ENCODE data around the gene ETV5.

ETV5 gene

DNA sequence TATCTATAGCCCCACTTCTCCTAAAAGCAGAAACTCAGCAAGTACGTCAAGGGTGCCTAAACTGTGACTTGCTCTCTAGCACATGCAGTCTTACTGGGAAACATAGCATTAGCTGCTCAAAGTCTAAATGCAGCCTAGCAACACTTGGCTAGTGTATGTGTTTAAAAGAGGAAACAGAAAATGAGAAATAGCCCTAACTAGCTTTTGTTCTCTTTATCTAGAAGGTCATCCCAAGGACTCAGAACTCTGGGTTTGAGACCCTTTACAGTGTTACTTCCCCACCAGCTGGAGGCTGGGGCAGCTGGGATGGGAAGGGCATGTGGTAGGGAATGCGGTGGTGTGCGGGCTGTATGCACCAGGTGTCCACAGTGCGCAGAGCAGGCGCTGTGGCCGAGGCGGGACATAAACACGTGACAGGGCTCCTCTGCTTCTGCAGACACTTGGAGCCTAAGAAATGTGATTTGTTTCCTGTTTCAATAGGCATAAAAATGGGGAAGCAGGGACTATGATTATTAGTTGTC, 13.3 kb downstream of the ETV5 start:
- DNase-seq (ENCODE audit: low spot score) = no peak

DNA sequence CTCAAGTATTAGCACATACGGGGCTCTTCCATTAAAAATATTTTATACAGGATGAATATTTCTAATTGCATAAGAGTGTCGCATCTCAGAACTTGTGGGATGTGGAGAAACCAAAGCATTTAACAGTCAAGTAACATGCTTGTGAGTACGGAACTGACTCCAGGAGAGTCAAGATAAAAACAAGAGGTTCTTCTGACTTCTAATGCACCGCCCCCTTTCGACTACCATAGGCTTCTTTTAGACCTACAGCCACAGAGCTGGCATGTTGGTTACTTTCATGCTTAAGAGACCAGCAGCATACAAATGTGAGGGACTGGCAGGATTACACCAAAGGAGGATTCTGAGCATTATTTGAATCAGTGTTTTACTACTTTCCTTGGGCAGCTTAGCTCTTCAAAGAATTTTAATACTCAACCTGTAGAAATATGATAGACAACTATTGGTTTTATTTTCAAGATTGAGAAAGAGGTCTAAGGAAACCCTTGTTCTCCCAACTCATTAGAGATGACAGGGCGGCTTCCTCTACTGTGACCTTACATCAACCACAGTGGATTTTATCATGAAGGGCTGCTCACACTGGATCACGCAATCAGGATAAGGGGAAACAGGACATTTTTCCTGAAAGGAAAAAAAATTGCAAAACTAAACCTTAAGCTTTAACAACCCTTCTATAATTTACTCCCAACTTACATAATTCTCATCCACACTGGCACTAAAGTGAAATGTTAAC, 14.0 kb downstream of the ETV5 start:
- no peak for DNase-seq (ENCODE audit: low spot score)

DNA sequence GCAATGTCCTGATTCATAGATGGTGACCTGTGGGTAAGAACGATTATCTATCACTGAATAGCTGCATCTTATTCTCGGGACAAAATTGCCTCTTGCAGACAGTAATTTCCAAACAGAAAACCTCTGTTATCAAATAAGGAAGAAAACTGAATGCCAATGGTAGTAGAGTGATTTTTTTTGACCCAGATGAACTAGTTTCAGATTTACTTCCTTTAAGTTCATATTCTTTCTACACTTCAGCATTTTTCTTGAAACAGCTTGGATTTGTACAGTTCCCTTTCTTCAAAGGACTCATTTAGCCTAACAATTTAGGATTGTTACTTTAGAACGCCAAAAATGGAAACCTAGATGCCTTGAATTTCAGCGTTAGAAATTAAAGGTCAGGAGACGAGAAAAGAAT, 14.6 kb downstream of the ETV5 start:
- no peak for DNase-seq (ENCODE audit: low spot score)

DNA sequence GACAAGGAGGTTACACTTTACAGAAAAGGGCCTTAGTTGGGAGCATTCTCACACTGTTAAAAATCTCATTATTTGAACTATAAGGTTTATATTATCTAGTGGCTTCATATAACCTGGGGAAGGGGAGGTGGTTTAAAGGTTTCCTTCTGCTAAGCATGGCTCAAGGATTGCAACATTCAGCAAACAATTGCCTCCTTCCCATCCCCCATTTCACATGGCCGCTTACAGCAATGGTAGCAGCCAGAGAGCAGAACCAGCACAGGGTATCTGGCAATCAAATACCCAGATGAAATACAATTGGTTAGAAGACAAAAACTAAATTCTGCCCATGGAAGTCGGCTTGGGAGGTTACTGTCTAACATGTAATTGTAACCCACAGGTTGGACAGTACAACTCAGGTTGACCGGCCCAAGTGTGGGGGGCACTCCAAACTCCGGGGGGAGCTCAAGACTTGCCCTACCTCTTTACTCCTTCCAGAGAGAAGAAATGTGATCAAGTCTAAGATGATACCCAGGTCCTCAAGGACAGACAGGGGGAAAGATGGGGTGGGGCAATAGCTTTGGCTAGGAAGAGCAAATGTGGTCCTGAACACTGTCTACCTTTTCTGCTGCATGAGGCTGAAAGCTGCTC, 15.5 kb downstream of the ETV5 start:
- peak; percentile 26 for DNase-seq (ENCODE audit: low spot score)

DNA sequence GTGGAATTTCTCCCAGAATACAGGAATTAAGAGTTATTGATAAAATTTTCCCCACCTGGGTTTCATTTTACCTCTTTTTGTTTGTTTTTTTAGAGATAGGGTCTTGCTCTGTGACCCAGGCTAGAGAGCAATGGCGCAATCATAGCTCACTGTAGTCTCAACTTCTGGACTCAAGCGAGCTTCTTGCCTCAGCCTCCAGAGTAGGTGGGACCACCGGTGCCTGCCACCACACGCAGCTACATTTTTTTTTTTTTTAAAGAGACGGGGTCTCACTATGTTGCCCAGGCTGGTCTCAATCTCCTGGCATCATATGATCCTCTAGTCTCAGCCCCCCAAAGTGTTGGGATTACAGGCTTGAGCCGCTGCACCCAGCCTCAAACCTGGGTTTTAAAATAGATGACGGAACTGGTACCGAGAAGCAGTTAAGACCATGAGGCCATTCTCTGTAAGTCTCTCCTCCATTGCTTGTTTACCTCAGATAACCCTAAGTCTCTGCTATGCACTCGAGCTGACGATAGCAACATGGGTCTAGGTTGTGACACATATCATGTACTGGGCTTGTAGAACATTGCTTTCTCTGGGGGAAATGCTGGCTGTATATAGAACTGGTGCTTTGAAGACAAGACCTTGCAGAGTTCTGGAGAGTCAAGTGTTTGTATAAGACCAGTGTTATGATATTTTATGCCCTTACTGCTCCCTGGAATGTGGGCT, 16.4 kb downstream of the ETV5 start:
- DNase-seq (ENCODE audit: low spot score) = no peak

DNA sequence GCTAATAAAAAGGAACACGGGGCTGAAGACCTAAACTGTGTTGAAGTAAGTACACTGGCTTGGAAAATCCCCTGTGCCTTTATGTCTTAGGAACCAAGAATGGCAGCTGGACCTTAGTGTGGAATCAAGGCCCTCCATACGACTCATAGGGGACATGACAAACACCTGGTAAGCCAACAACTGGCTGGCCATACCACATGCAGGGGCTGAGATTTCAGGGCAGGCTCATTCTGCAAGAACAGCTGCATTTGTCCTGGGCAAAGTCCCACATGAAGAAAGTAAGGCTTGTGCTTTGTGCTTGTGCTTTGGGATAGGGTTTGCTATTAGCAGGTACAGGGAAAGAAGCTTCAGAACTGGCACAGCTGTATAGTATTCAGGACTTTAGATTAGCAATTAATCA, 18.0 kb downstream of the ETV5 start:
- no peak for DNase-seq (ENCODE audit: low spot score)

DNA sequence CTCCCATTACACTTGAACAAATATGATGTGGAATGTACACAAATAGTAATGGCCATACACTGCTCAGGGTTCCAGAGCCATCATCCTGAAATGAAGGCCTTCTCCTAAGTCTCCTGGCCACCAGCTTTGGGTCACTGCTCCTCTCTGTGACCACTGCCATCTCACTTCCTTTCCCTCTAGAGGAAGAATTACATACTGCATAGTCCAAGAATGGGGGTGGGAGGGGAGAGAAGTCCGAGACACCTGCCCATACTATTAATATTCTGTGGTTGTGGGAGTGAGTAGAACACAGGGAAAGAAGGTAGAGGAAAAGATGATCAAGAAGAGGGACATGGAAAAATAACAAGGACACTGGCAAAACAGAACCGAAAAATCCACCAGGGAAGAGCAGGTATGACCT, 20.6 kb downstream of the ETV5 start:
- no peak for DNase-seq (ENCODE audit: low spot score)

DNA sequence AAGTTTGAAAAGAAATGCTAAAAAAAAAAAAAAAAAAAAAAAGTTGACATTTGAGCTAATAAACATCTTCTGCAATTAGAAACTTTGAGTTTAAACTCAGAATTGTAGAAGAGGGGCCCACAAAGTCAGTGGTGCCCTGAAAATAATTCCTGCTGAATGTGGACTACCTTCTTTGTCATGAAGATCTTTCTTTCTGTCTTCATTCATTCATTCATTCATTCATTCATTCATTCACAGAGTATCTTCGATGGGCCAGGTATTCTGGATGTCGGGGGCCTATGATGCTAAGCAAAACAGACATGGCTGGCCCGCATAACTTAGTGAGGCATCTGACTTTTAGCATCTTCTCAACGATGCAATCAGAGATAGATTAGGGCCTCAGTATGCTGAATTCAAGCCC, 24.6 kb downstream of the ETV5 start:
- DNase-seq (ENCODE audit: low spot score) = no peak

GRCh38 chr3:186083746-186084145, 25.1 kb downstream of the ETV5 start:
- DNase-seq (ENCODE audit: low spot score) = no peak

GRCh38 chr3:186082150-186082549, 26.7 kb downstream of the ETV5 start:
- DNase-seq (ENCODE audit: low spot score) = no peak

DNA sequence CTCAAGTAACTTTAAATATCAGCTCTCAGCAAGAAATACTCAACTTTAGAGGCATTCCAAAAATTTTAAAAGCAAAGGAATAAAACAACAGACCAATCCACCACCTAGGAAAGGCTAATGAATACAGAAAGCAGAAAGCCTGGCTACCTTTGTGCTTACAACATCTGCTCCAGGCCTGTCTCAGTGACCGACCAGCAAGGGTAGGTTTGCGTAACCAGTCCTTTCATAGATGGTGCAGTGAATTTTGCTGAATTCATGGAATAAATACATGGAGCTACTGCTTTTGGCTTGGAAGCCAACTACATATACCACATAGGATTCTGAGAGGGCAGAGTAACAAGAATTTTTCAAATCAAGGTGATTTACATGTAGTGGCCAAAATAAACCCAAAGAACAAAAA, 27.2 kb downstream of the ETV5 start:
- no peak for DNase-seq (ENCODE audit: low spot score)

- no peak for DNase-seq (ENCODE audit: low spot score)
These were observed 27.9 kb downstream of the ETV5 start for GRCh38 chr3:186080849-186081438.

- DNase-seq (ENCODE audit: low spot score) = no peak
These were observed 29.0 kb downstream of the ETV5 start for GRCh38 chr3:186079925-186080324.

- no peak for DNase-seq (ENCODE audit: low spot score)
These were observed 31.4 kb downstream of the ETV5 start for GRCh38 chr3:186077466-186077865.

- no peak for DNase-seq (ENCODE audit: low spot score)
These were observed 32.8 kb downstream of the ETV5 start for GRCh38 chr3:186075931-186076567.

DNA sequence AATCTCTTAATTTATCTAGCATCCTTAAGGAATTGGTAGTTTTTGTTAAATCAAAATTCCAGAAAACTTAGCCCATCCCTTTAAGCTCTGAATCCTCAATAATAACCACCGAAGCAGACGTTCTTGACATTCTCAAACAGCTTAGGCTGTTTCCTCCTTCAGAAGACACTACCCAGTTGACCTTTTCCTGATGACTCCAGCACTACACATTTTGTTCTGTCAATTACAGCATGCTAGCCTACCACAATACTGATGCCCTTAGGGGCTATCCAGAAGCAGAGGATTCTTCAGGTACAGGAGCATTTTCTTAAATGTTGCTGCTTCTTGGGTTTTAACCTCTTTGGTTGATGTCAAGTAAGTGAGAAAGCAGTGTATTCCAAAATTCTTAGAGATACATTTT, 33.4 kb downstream of the ETV5 start:
- no peak for DNase-seq (ENCODE audit: low spot score)

DNA sequence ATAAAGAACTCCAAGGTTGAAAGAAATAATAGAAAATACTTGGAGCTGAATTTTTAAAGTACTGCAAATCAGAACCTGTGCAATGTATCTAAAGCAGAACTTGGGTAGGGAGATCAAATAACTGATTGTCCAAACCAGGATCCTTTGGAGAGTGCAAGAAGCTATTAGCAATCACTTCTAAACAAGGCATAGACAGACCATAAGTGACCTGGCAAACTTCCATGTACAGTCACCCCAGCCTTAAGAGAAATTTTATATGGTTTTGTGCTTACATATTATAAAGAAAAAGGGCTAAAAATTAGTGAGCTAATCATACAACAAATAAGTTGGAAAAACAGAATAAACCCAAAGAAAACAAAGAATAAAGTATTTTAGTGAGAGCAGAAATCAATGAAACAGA, 35.2 kb downstream of the ETV5 start:
- DNase-seq (ENCODE audit: low spot score) = no peak

GRCh38 chr3:186070996-186071395, 37.9 kb downstream of the ETV5 start:
- no peak for DNase-seq (ENCODE audit: low spot score)

DNA sequence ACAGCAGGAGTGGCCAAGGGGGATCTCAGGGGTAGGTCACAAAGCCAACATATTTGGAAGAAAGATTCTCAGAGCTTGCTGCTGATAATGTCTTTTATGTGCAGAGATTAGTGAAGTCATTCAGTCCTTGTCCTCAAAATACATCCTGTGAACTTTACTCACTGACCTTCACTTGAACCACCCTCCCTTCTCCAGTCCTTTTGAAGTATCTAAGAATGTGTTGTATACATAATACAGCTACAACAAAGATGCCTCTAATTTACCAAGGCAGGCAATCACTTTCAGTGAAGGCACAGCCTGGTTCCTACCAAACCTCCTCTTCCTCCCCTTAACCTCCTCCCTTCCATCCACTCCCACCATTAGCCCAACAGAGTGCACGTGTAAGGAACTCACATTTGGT, 38.3 kb downstream of the ETV5 start:
- no peak for DNase-seq (ENCODE audit: low spot score)

- DNase-seq (ENCODE audit: low spot score) = no peak
These were observed 38.8 kb downstream of the ETV5 start for GRCh38 chr3:186070133-186070532.

DNA sequence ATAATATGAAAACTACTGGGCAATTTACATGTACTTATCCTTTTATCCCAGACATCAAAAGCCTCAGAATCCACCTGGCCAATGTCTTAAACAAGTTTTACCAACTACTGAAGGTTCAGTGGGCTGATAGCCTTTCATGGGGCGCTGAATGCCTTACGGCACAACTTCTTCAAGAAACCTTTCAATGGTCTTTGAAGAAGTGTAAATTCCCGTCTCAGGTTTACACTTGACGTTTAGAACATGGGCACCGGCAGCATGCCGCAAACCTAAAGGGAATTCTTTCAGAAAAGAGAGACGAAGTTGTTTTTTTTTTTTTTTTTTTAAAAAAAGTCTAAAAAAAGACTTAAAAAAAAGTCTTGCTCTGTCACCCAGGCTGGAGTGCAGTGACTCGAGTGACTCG, 39.7 kb downstream of the ETV5 start:
- DNase-seq (ENCODE audit: low spot score) = no peak

DNA sequence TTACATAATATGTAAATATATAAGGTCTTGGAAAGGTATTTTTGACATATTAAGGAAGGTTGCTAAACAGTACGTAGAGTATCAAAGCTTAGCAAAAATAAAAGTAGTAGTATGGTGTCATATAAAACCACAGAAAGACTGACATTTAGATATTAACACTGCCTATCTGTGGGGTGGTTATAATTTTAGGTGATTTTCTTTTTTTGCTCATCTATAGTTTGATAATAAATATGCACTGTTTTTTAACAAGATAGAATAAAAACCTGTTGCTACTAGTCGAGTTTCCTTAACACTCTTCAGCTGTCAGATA, 40.7 kb downstream of the ETV5 start:
- no peak for DNase-seq (ENCODE audit: low spot score)

Data from NAMALWA (cell line).